GM20431 (cell line): ENCODE data around the gene ERICH2.

Experiments used
- in situ Hi-C: fragments of 300-500 bp; cut with MseI, MboI; formaldehyde crosslinking; loops from one replicate; pipeline ENCODE4 v1.15.0; 2020; ENCODE audit warnings: low sequenced_read_pairs; ENCODE audit not compliant: unreplicated experiment

ERICH2 gene

DNA sequence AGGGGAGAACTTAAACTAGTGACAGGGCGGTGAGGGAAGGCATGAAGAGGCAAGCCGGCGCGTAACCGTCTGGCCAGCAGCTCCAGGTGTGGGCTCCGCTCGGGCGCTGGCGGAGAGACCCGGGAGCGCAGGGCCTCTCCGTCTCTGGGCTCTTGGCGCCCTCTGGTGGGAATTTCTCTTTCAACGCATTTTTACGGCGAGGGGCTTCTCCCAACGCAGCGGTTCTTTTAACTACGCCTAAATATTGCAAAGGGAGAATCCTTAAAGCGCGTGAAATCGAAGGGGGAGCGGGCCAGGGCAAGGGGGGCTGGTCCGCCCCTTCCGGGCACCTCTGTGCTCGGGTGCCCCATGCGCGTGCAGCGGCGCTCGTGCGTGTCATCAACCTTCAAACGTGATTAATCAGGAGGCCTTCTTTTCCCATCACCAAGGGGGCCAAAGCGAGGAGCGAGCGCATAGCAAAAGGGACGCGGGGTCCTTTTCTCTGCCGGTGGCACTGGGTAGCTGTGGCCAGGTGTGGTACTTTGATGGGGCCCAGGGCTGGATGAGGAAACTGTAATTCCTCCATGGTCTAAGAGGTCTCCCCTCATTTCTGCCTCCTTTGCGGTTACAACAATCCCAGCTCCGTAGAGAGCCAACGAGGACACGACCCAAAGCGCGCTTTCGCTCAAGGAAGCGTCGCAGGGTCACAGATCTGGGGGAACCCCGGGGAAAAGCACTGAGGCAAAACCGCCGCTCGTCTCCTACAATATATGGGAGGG lies 45.7 kb downstream of the ERICH2 start:
- in situ Hi-C loops: loop anchor here (10.0 to 25.0 kb wide), 2 partner anchors 441 to 579 kb away; no protein-coding TSS in a partner anchor

DNA sequence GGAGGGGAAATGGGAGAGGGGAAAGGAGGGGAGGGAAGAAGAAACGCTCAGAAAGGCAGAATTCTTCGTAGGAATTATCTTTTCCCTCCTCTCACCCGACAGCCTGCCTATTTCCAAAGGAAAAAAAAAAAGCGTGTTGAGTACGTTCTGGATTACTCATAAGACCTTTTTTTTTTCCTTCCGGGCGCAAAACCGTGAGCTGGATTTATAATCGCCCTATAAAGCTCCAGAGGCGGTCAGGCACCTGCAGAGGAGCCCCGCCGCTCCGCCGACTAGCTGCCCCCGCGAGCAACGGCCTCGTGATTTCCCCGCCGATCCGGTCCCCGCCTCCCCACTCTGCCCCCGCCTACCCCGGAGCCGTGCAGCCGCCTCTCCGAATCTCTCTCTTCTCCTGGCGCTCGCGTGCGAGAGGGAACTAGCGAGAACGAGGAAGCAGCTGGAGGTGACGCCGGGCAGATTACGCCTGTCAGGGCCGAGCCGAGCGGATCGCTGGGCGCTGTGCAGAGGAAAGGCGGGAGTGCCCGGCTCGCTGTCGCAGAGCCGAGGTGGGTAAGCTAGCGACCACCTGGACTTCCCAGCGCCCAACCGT lies 46.4 kb downstream of the ERICH2 start, which contains the start of gene GAD1:
GAD1 (plus strand) TSS at position 384 of the 589 bp plus-strand sequence. CDS start 1,705 bp downstream, outside the sequence.
- in situ Hi-C loops: loop anchor here (10.0 to 25.0 kb wide), 2 partner anchors 442 to 579 kb away; no protein-coding TSS in a partner anchor

DNA sequence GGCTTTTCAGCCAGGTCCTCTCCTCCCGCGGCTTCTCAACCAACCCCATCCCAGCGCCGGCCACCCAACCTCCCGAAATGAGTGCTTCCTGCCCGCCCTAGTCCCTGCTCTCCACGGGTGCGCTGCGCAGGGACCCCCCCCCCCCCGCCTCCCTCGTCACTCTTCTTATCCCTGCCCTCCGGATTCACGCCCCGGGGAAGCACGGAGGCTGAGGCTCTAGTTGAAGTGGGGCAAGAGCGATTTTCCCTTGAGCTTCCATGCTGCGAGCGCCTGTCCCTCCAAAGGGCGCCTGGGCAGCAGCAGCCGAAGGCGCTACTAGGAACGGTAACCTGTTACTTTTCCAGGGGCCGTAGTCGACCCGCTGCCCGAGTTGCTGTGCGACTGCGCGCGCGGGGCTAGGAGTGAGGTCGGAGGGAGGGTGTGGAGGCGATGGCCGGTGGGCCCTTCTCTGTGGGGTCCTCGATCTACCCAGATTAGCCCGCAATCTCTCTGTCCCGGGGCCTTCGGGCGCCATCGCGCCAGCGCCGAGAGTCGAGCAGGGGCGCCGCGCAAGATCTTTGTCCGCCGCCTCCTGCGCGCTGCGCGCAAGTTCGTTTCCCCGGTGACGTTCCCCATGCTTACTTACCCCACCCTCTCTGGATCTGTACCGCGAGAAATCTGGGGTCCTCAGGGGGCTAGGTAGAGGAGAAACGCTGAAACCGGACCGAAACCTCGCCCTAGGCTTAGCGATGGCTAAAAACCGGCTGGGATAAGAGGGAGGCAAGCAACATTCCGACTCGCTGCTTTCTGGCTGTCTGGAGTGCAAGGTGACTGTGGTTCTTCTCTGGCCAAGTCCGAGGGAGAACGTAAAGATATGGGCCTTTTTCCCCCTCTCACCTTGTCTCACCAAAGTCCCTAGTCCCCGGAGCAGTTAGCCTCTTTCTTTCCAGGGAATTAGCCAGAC lies 47.2 kb downstream of the ERICH2 start:
- in situ Hi-C loops: loop anchor here (10.0 to 25.0 kb wide), 2 partner anchors 443 to 580 kb away; no protein-coding TSS in a partner anchor

DNA sequence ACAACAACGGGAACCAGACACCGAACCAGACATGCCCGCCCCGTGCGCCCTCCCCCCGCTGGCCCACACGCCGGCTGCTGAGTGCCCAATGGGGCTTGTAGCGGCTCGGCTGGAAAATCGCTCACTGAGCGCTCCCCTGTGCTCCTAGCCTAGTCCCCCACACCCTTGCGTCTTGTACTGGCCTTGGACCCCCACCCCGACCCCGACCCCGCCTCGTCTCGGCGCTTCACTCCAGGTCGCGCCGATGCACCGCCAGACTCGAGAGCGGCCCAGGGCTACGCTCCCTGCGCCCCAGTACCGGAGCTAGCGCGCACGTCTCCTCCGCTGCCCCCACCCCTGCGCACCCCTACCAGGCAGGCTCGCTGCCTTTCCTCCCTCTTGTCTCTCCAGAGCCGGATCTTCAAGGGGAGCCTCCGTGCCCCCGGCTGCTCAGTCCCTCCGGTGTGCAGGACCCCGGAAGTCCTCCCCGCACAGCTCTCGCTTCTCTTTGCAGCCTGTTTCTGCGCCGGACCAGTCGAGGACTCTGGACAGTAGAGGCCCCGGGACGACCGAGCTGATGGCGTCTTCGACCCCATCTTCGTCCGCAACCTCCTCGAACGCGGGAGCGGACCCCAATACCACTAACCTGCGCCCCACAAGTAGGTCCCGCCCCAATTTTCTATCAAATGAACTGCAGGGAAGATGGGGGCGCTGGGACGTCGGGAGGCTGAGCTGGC lies 48.0 kb downstream of the ERICH2 start:
- in situ Hi-C loops: loop anchor here (10.0 to 25.0 kb wide), 2 partner anchors 443 to 581 kb away; no protein-coding TSS in a partner anchor

DNA sequence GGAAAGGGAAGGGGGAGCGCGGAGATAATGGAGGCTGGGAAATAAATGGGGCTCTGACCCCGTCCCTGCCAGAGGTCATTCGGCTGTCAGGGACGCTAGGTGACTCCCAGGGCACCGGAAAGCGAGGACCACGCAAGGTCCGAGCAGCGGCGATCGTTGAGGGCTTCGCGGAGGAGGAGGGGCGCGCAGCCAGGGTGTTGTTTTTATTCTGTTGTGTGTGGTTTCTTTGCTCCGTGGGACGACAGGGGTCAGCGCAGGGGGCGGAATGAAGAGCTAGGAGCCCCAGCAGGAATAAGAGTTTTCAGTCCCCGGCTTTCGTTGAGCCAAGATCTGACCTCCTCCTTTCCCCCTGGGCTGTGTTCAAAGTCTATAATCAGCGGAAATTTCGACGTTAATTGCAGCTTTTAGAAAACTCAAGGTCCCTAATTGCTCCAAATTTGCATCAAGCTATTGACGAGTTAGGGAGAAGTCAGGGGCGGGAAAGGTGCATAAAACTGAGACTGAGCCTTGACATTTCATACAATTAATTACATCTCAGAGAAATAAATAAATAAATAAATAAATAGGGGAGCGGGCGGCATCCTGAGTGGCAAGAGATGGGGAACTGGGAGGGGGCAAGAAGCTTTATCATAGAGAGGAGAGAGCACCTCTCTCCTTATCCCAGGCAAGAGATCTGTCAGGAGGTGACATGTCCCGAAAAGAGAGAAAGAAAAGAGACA lies 48.7 kb downstream of the ERICH2 start:
- in situ Hi-C loops: loop anchor here (10.0 to 25.0 kb wide), 2 partner anchors 444 to 582 kb away; no protein-coding TSS in a partner anchor

DNA sequence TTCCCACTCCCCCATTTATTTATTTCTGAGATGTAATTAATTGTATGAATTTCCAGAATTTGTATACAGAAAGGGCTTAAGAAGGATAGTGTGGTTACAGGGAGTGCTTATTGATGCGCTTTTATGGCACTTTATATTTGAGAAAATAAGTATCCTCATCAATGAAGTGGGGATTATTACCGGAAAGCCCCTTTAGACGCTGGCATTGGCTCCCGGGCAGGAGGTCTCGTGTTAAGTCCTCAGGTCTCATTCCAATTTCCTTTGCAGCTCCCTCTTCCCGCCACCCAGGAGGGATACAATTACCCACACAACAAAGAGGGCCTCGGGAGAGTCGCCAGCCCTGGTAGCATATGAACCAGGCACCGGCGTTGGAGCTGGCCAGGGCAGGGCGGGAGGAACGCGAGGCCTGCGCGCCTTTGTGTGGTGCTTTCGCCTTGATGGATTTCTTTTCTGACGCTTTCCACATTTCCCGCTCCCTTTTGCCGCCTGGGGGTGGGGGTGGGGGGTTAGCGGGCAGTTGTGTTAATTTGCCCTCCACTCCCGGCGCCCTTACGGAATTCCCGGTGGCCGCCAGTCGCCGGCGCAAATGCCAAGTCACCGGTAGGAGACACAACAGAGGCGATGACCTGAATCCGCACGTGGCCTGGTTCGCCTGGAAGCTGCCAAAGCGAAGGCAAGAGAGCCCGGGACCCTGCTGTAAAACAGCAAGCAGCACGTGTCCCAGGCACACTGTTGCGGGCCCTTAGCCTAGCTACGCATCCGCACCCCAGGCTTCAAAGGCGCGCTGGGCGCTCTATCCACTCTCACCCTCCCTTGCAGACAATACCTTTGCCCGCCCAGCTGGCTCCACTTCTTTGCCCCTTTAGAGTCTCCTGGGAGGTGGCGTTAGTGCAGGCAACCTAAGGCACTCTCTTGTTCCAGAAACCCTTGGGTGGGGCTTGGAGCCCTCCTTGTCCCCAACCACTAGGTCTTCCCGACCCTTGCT lies 49.8 kb downstream of the ERICH2 start:
- in situ Hi-C loops: loop anchor here (10.0 to 25.0 kb wide), 2 partner anchors 445 to 583 kb away; no protein-coding TSS in a partner anchor

DNA sequence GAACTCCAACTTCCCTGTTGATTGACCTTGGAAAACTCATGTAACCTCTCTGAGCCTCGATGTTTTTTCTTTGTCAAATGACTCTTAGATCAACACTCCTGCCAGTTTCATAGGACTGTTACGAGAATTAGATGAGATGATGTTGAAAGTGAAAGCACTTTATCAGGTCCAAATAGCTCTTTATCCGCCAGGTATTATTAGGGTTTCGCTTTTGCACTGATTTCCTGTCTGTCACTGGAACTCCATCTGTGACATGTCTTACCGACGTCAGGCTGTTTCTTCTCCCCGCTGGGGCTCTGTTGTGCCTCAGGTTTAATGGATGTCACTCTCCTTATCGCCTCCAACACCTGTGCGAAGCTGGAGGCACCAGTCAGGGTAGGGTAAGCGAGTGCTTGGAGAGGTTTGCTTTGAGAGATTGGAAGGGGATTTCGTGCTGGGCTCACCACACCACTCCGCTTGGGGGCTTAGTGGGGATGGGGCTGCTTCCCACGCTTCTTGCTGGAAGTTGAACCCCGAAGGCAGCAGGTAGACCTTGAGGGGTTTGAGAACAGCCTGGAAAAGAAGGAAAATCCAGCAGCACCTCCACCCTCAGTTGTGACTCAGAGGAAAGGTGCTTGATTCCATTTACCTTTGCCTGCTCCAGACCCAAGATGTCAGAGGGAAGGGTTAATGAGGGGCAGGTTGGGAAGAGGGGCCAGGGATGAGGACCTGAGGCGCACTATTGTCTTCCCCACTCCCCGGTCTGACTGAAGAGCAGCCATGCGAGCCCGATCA lies 50.8 kb downstream of the ERICH2 start:
- in situ Hi-C loops: loop anchor here (25.0 kb wide), 1 partner anchor 584 kb away; no protein-coding TSS in a partner anchor

DNA sequence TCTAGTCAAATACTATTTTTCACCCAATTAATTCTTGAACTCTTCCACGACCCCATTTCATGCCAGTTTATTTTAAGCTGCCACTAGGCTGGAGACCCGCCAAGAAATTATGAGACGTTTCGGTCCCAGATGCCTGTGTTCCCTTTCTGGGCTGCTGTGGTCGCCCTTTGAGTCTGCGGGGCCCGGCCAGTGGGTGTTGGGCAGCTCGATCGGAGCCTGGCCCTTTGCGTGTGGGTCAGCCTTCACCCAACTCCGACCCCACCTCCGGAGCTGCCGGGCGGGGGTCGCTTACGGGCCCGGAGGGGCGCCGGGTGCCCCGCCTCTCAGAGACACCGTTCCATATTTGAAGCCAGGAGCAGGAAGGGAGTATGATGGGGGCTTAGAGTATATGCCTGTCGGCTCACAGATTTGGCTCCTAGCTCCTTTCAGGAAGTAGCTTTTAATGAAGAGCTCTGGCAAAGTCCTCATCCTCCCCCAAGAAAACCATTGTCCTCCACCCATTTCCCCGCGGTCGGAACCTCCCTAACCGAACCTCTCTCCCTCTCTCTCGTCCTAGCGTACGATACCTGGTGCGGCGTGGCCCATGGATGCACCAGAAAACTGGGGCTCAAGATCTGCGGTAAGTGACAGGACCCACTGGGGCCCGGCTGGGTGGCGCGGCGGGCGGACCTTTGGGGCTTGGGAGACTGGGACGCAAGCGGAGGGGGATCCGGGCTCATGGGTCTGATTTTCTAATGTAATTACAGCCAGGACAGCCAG lies 51.5 kb downstream of the ERICH2 start:
- in situ Hi-C loops: loop anchor here (25.0 kb wide), 1 partner anchor 584 kb away; no protein-coding TSS in a partner anchor

DNA sequence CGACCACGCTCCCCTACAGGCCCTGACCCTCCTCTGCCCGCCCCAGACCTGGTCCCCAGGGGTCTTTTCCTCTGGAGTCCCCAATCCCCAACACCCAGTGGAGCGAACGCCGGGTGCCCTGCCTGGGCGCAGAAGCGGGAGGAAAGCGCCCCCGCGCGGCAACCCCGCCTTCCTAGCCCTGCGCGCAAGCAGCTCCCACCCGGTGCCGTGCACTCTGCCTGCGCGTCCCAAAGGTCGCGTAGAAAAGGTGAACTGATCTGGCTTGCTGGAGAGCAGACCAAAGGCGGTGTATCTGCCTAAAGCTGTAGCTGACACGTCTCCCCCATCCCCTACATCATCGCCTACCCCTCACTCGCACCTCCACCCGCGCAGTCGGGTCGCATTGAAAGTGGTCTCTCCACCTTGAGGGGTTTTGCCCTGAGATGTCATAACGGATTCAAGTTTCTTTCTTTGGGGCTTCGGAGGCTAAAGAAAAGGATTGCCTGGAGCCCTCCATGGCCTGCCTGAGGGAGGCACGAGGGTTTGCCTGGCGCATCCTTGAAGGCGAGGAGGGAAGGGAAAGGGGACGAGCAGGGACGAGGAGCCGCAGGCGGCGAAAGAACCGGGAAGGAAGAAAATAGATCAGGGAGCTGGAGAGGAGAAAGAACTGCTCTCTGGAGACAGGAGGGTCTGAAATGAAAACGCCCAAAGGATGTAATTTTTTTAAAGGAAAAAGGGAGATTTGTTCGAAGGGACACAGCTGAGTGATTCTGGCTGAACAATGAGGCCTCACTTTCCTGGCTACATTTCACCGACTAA lies 52.3 kb downstream of the ERICH2 start:
- in situ Hi-C loops: loop anchor here (25.0 kb wide), 1 partner anchor 585 kb away; no protein-coding TSS in a partner anchor

DNA sequence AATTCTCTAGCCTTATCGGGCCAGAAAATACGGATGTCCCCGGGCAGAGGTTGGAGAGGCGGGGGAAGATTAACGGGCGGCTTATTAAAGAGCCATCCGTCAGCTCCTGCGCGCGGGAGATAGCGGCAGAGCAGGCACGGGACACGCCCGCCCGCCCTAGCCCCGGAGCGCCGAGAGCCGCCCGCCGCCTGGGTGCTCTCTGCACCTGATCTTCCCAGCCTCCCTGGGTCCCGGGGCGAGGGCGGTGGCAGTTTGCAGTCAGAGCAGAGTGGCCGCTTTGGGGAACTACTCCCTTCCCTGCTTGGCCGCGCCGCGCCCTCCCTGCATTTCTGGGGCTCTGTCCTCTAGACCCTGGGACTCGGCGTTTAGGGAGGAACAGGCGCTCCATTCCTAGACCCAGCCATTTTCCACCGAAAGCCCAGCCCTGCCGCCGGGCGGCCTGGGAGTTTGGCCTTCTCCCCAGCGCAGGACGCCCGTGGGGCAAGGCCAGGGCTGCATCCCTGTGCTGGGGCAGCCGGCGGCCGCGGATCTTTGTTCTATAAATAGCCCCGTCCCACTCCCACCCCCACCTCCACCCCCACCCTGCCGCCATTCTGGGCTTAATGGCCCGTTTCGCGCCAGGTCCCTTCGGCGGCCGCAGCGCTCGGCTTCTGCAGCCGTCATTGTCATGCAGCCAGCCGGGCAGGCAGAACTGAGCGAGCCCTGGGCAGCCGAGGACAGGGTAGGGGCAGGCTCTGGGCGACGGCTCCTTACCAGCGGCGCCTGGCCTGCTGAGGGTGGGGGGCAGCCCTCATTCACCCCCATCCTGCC lies 53.1 kb downstream of the ERICH2 start:
- in situ Hi-C loops: loop anchor here (25.0 kb wide), 1 partner anchor 586 kb away; no protein-coding TSS in a partner anchor

DNA sequence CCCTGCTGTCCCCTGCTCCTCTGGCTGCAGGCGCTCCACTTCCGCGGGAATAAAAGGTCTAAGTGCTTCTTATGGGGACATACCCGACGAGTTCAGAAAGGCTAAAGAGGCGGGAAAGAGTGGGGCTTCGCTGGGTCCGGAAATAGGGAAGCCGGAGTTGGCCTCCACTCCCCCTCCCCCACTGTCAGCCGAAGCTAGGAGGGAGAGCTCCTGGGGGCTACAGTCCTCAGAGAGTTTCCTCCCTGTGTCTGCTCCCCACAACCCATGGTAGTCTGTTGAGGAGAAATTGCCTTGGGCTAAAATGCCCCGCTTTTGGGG lies 53.7 kb downstream of the ERICH2 start:
- in situ Hi-C loops: loop anchor here (25.0 kb wide), 1 partner anchor 587 kb away; no protein-coding TSS in a partner anchor

DNA sequence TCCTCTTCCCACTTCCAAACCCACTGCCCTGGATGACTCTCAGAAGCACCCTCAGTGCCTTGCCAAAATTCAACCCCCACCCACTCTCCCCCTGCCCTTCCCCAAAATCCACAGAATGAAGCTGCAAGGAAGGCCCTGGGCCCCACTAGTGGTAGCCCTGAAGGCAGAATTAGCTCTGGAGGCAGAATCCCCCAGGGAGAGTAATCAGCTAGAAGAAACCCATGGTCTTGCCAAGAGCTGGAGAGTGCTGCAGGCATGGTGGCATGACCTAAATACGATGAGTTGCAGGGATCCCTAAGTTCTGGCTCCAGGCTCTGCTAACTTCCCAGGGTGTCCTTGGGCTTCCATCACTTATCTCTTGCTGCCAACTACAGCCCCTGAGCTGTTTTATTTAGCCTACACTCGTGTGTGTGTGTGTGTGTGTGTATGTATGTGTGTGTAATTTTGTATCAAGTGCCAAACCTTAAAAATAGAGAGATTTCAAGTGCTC lies 54.4 kb downstream of the ERICH2 start:
- in situ Hi-C loops: loop anchor here (25.0 kb wide), 1 partner anchor 587 kb away; no protein-coding TSS in a partner anchor

DNA sequence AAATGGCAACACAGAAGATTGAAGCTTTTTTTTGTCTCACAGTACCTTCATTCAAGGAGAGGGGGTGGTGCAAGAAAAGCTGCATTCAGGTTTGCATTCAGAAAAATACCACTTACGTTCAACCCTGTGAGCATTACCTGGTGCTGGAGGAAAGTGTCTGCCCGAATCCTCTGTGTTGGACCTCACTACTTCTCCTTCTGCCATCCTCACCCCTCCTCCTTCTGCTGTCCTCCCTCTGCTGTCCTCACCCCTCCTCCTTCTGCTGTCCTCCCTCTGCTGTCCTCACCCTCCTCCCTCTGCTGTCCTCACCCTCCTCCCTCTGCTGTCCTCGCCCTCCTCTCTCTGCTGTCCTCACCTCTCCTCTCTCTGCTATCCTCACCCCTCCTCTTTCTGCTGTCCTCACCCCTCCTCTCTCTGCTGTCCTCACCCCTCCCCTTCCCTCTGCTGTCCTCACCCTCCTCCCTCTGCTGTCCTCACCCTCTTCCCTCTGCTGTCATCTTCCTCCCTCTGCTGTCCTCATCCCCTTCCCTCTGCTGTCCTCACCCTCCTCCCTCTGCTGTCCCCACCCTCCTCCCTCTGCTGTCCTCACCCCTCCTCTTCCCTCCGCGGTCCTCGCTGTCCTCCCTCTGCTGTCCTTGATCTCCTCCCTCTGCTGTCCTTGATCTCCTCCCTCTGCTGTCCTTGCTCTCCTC lies 57.8 kb downstream of the ERICH2 start:
- in situ Hi-C loops: no loop called here

DNA sequence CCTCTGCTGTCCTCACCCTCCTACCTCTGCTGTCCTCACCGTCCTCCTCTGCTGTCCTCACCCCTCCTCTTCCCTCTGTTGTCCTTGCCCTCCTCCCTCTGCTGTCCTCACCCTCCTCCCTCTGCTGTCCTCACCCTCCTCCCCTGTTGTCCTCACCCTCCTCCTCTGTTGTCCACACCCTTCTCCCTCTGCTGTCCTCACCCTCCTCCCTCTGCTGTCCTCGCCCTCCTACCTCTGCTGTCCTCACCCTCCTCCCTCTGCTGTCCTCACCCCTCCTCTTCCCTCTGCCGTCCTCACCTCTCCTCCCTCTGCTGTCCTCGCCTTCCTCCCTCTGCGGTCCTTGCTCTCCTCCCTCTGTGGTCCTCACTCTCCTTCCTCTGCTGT lies 58.3 kb downstream of the ERICH2 start:
- in situ Hi-C loops: no loop called here
